DND-41 (cell line): ENCODE measurements around the gene SLC16A12.

ENCODE experiments used
- ATAC-seq: fragments of 200-7000 bp; cut with Tn5 transposase; 3 replicates; pipeline ENCODE4 v1.9.1; 2021; ENCODE audit warnings: low read depth; ENCODE audit not compliant: insufficient read depth
- DNase-seq: peaks from one replicate; pipeline ENCODE4 v3.0.0-alpha.2; 2020
- H2AFZ ChIP-seq: 2 replicates; pipeline ENCODE4 v1.6.0; 2012; ENCODE audit warnings: low read depth, low read length
- H3K27ac ChIP-seq: 2 replicates; pipeline ENCODE4 v1.5.1; 2012; ENCODE audit warnings: low read length, inconsistent platforms
- H3K27me3 ChIP-seq: fragments of 200-600 bp; sonication (generic); 2 replicates; pipeline ENCODE4 v1.6.0; 2012; ENCODE audit warnings: low read length, mild to moderate bottlenecking, inconsistent platforms; ENCODE audit not compliant: insufficient read depth, poor library complexity
- H3K36me3 ChIP-seq: 2 replicates; pipeline ENCODE4 v1.5.1; 2012; ENCODE audit warnings: low read length, inconsistent platforms; ENCODE audit not compliant: insufficient read depth
- H3K4me1 ChIP-seq: 2 replicates; pipeline ENCODE4 v1.5.1; 2012; ENCODE audit warnings: mild to moderate bottlenecking, low read length; ENCODE audit not compliant: insufficient read depth
- H3K4me2 ChIP-seq: 2 replicates; pipeline ENCODE4 v1.6.0; 2012; ENCODE audit warnings: mild to moderate bottlenecking, moderate library complexity, low read length, inconsistent platforms; ENCODE audit not compliant: insufficient read depth
- H3K4me3 ChIP-seq, 2 experiments: fragments of 200-600 bp in 1 of 2; shearing (Covaris generic) in 1 of 2; 2 replicates each; pipeline ENCODE4 v1.5.1; 2012 to 2016; ENCODE audit warnings: inconsistent platforms in 2 of 2, low read length in 2 of 2, mild to moderate bottlenecking in 2 of 2, low read depth in 1 of 2, moderate library complexity in 1 of 2
- H3K79me2 ChIP-seq: 2 replicates; pipeline ENCODE4 v1.6.0; 2012; ENCODE audit warnings: low read length, inconsistent platforms; ENCODE audit not compliant: insufficient read depth
- H3K9ac ChIP-seq: 2 replicates; pipeline ENCODE4 v1.6.0; 2012; ENCODE audit warnings: low read depth, mild to moderate bottlenecking, inconsistent platforms, low read length, moderate library complexity
- H3K9me3 ChIP-seq: 2 replicates; pipeline ENCODE4 v1.5.1; 2012; ENCODE audit warnings: low read length, moderate library complexity, mild to moderate bottlenecking, inconsistent platforms; ENCODE audit not compliant: insufficient read depth, severe bottlenecking
- H4K20me1 ChIP-seq: 2 replicates; pipeline ENCODE4 v1.6.0; 2012; ENCODE audit warnings: low read length; ENCODE audit not compliant: insufficient read depth
- EZH2 ChIP-seq: IDR thresholded peaks from 3 replicates; pipeline ENCODE4 v1.6.1; 2012; ENCODE audit warnings: borderline replicate concordance, low read depth, mild to moderate bottlenecking, moderate library complexity, low read length, inconsistent platforms; ENCODE audit not compliant: severe bottlenecking
- TF ChIP-seq, protein P1 (sequence below): IDR thresholded peaks from 2 replicates; pipeline ENCODE4 v1.5.1; 2012; ENCODE audit warnings: borderline replicate concordance, low read length, moderate library complexity, mild to moderate bottlenecking; ENCODE audit not compliant: poor library complexity, severe bottlenecking; ENCODE audit errors: extremely low read depth

Gene SLC16A12

GRCh38 chr10:89556600-89556999 lies 21.2 kb upstream of the SLC16A12 start:
- Histone ChIP-seq H3K4me2 (no peak overlapping the region), H3K27ac (no peak overlapping the region), H3K27me3 (peaks cover 2% of the 10 kb centered on the region), H4K20me1 (no peaks in the 10 kb centered on the region), H3K9me3 (no peaks in the 10 kb centered on the region), H3K4me3 (no peak overlapping the region), H3K4me1 (no peaks in the 10 kb centered on the region), H3K79me2 (no peaks in the 10 kb centered on the region), H3K9ac (no peak overlapping the region), H2AFZ (no peak overlapping the region), H3K36me3 (no peaks in the 10 kb centered on the region)
- TF ChIP-seq, protein P1, sequence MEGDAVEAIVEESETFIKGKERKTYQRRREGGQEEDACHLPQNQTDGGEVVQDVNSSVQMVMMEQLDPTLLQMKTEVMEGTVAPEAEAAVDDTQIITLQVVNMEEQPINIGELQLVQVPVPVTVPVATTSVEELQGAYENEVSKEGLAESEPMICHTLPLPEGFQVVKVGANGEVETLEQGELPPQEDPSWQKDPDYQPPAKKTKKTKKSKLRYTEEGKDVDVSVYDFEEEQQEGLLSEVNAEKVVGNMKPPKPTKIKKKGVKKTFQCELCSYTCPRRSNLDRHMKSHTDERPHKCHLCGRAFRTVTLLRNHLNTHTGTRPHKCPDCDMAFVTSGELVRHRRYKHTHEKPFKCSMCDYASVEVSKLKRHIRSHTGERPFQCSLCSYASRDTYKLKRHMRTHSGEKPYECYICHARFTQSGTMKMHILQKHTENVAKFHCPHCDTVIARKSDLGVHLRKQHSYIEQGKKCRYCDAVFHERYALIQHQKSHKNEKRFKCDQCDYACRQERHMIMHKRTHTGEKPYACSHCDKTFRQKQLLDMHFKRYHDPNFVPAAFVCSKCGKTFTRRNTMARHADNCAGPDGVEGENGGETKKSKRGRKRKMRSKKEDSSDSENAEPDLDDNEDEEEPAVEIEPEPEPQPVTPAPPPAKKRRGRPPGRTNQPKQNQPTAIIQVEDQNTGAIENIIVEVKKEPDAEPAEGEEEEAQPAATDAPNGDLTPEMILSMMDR, result no peak
- TF ChIP-seq EZH2, result no peak
- ATAC-seq (no peak), DNase-seq (no peak)

DNA sequence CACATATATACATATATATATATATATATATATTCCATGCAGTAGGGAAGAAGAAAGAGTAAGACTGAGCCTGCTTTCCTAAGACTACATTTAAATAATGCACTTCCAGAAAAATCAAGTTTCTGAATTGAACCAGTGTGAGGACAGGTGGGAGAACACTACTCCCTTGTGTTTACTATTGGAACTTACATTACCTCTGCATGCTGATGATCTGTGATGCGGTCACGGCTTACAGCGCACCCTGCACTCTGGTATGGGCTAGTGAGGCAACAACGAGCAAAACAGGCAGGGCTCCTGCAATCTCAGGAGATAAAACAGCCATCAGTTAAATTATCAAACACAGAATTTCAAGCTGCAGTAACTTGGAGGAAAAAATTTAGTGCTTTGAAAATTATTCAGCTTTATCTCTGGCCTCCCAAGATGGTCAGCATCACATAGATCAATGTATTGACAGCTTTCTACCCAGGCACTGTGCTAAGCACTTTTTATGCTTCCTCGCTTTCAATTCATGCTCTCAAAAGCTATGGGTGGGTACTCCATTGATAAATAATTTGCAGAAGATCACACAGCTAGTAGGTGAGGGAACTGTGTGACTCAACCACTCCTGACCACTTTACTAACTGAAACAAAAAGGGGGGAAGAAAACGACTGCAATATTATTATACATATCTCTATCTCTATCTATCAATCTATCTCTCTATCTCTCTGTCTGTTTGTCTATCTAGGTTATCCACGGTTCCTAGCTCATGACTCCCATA lies 20.5 kb upstream of the SLC16A12 start:
- no peak overlapping the region for H3K27ac ChIP-seq
- ATAC-seq, result no peak; the same call in 2 of the 3 replicates

DNA sequence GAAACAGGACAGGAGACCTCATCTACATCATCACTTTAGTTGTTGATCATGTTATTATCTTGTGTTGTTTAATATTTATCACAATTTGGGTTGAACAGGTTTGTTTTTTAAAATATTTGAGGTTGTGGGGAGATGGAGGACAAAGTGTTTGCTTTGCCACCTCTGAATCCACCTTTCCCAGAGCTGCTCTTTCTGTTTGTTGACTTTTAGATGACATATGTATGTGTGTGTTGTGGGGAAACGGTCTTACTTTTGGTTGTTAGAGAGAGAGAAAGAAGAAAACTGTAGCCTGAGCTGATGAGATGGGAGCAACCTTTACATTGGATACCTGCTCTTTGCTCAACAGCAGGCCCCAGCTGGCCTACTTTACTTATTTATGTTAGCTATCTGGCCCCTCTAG lies 19.0 kb upstream of the SLC16A12 start:
- Histone ChIP-seq H3K4me2 (no peak overlapping the region), H3K4me1 (no peaks in the 10 kb centered on the region), H3K27me3 (no peaks in the 10 kb centered on the region), H3K9ac (no peak overlapping the region), H4K20me1 (no peaks in the 10 kb centered on the region), H3K4me3 (no peak overlapping the region), H3K9me3 (no peaks in the 10 kb centered on the region), H3K36me3 (no peaks in the 10 kb centered on the region), H2AFZ (no peak overlapping the region), H3K79me2 (no peaks in the 10 kb centered on the region), H3K27ac (no peak overlapping the region)
- TF ChIP-seq, protein P1, result no peak
- TF ChIP-seq EZH2, result no peak
- DNase-seq (no peak), ATAC-seq (no peak)

More for the DNA sequence above, 20.5 kb upstream of the SLC16A12 start:
- TF ChIP-seq, protein P1, result peak; percentile 33
- TF ChIP-seq EZH2, result no peak
- no peaks in the 10 kb centered on the region for H3K4me1 ChIP-seq
- no peak overlapping the region for H2AFZ ChIP-seq
- no peak overlapping the region for H3K4me3 ChIP-seq
- no peak overlapping the region for H3K9ac ChIP-seq
- no peaks in the 10 kb centered on the region for H4K20me1 ChIP-seq
- DNase-seq, result no peak
- no peaks in the 10 kb centered on the region for H3K9me3 ChIP-seq
- H3K27me3 ChIP-seq, result peaks cover 2% of the 10 kb centered on the region
- no peaks in the 10 kb centered on the region for H3K36me3 ChIP-seq
- no peak overlapping the region for H3K4me2 ChIP-seq
- H3K79me2 ChIP-seq, result no peaks in the 10 kb centered on the region
